ENCODE measurements around the gene DNAJC11. TPM values are rescaled to one million over a fixed set of nuclear protein-coding genes. Genes with fewer than 3 reads are reported as not detected.

Gene DNAJC11
- polyA plus RNA-seq, 3 donors, result 61.0 to 74.3 (median 67.2) TPM

Other genes starting within 250 kb of the DNAJC11 start
- 10 to 100 TPM in 2 of 3 donors, 1 to 10 TPM in 1; 9.0 to 25.7 (median 16.6) TPM for gene TNFRSF25, start 235.6 kb downstream of the DNAJC11 start, polyA plus RNA-seq (ENCODE audit: insufficient read length in 3 of 3)
- gene PLEKHG5, start 210.1 kb downstream of the DNAJC11 start, polyA plus RNA-seq (ENCODE audit: insufficient read length in 3 of 3), result 10 to 100 TPM; 12.8 to 24.6 (median 18.4) TPM
- 10 to 100 TPM; 14.8 to 18.5 (median 18.1) TPM for gene NOL9, start 147.3 kb downstream of the DNAJC11 start, polyA plus RNA-seq (ENCODE audit: insufficient read length in 3 of 3)
- gene TAS1R1, start 146.5 kb downstream of the DNAJC11 start, polyA plus RNA-seq (ENCODE audit: insufficient read length in 3 of 3), result under 1 TPM in 2 of 3 donors, not detected in 1; 0.06 to 0.29 TPM
- 10 to 100 TPM; 26.0 to 40.0 (median 34.0) TPM for gene ZBTB48, start 121.8 kb downstream of the DNAJC11 start, polyA plus RNA-seq (ENCODE audit: insufficient read length in 3 of 3)
- 10 to 100 TPM; 12.1 to 17.7 (median 15.4) TPM for gene KLHL21, start 98.9 kb downstream of the DNAJC11 start, polyA plus RNA-seq (ENCODE audit: insufficient read length in 3 of 3)
- 10 to 100 TPM; 25.2 to 27.1 (median 26.9) TPM for gene PHF13, start 88.1 kb downstream of the DNAJC11 start, polyA plus RNA-seq (ENCODE audit: insufficient read length in 3 of 3)
- 10 to 100 TPM; 16.3 to 25.6 (median 20.3) TPM for gene THAP3, start 76.9 kb downstream of the DNAJC11 start, polyA plus RNA-seq (ENCODE audit: insufficient read length in 3 of 3)
- gene CAMTA1, start 83.6 kb upstream of the DNAJC11 start, polyA plus RNA-seq (ENCODE audit: insufficient read length in 3 of 3), result 10 to 100 TPM; 81.9 to 89.8 (median 88.0) TPM